GM12865 (cell line): ENCODE data around the gene CRYBB1.
A peak's percentile ranks its signal among the peaks of the same experiment; 100 is the strongest.

Source experiments
- DNase-seq: peaks from one replicate; pipeline ENCODE4 v3.0.0; 2010; ENCODE audit warnings: low read depth
- H3K4me3 ChIP-seq: 2 replicates; pipeline ENCODE4 v1.5.1; 2011; ENCODE audit warnings: mild to moderate bottlenecking, low read depth, low read length, control low read depth
- CTCF ChIP-seq: IDR thresholded peaks from 2 replicates; pipeline ENCODE4 v1.5.1; 2011; ENCODE audit warnings: low read length, control low read depth, low read depth, inconsistent platforms; ENCODE audit not compliant: insufficient read depth; ENCODE audit errors: missing control alignments

The CRYBB1 gene

GRCh38 chr22:26617271-26618199 lies at the start of gene CRYBB1:
Gene CRYBB1 (minus strand): TSS chr22:26618027. CDS start chr22:26616319, 1,708 bp downstream.
- peak; percentile 21 for DNase-seq
- TF ChIP-seq CTCF: no peak

DNA sequence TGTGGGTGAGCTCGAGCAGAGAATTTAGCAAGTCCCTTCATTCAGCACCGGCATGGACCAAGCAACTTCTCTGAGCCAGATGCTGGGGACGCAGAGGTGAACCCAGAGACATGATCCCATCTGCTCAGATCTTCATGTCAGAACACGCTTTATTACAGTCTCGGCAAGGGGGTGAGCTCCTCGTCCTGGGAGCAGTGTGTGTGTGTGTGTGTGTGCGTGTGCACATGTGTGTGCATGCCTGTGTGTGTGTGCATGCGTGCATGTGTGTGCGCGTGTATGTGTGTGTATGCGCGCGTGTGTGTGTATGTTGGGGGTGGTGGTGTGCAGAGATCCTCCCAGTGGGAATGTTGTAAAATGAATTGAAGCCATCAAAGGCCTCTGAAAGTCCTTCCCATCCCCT lies 49.3 kb upstream of the CRYBB1 start:
- no peak for DNase-seq
- no peak overlapping the region for H3K4me3 ChIP-seq
- TF ChIP-seq CTCF: no peak

More at GRCh38 chr22:26617271-26618199, at the start of gene CRYBB1:
- H3K4me3 ChIP-seq: no peak within 1 kb of the TSS

DNA sequence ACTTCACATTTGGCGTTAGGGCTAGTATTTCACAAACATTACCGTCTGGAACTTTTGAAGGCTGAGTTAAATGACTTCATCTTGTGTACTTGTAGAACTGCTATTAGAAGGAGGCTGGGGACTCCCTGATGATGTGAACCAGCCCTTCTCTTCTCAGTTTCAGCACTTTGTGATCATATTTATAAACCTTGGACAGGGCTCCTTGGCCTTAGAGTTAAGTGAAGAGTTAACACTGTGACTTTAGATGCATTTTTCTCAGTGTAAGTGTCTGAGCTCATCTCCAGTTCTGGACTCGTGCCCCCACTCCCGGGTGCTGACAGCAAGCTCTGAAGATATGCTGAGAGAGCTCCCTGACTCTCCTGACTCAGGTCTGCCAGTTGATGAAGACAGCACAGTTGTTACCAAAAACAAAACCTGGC lies 48.0 kb upstream of the CRYBB1 start:
- no peak for DNase-seq
- no peak for TF ChIP-seq CTCF
- H3K4me3 ChIP-seq: no peak overlapping the region

- DNase-seq: no peak
- no peak for TF ChIP-seq CTCF
- H3K4me3 ChIP-seq: no peak overlapping the region
Measured at GRCh38 chr22:26663374-26663923, 45.6 kb upstream of the CRYBB1 start.

- no peak overlapping the region for H3K4me3 ChIP-seq
- no peak for DNase-seq
- no peak for TF ChIP-seq CTCF
Measured at GRCh38 chr22:26662160-26662559, 44.3 kb upstream of the CRYBB1 start.

GRCh38 chr22:26660961-26661578 lies 43.2 kb upstream of the CRYBB1 start:
- DNase-seq: no peak
- TF ChIP-seq CTCF: no peak
- H3K4me3 ChIP-seq: no peak overlapping the region
